Endothelial cell (in vitro differentiated cells): Measurements from ENCODE around the gene FCSK. TPM values are rescaled to one million over a fixed set of nuclear protein-coding genes. Genes with fewer than 3 reads are reported as not detected.

Source experiments
- DNase-seq: peaks from one replicate; pipeline ENCODE4 v3.0.0; 2021; ENCODE audit warnings: low spot score
- H3K27ac Mint-ChIP-seq: one replicate; pipeline ENCODE4 v1.8.0; 2021; ENCODE audit warnings: mixed read lengths, inconsistent platforms; ENCODE audit not compliant: unreplicated experiment
- H3K27me3 Mint-ChIP-seq: one replicate; pipeline ENCODE4 v1.8.0; 2021; ENCODE audit warnings: mild to moderate bottlenecking, moderate library complexity, mixed read lengths, inconsistent platforms; ENCODE audit not compliant: unreplicated experiment
- H3K36me3 Mint-ChIP-seq: one replicate; pipeline ENCODE4 v1.8.0; 2021; ENCODE audit warnings: mild to moderate bottlenecking, low read depth, mixed read lengths, inconsistent platforms; ENCODE audit not compliant: unreplicated experiment
- H3K4me1 Mint-ChIP-seq: one replicate; pipeline ENCODE4 v1.8.0; 2021; ENCODE audit warnings: mild to moderate bottlenecking, mixed read lengths, inconsistent platforms; ENCODE audit not compliant: unreplicated experiment
- H3K4me3 Mint-ChIP-seq: one replicate; pipeline ENCODE4 v1.8.0; 2021; ENCODE audit warnings: mild to moderate bottlenecking, mixed read lengths, inconsistent platforms; ENCODE audit not compliant: unreplicated experiment
- H3K9me3 Mint-ChIP-seq: one replicate; pipeline ENCODE4 v1.8.0; 2021; ENCODE audit warnings: mixed read lengths, inconsistent platforms; ENCODE audit not compliant: unreplicated experiment
- CTCF ChIP-seq: fragments of 200-600 bp; sonication (generic); IDR thresholded peaks from one replicate; pipeline ENCODE4 v1.5.0; 2021; ENCODE audit warnings: antibody characterized with exemption; ENCODE audit not compliant: unreplicated experiment
- total RNA-seq: library from RNA; stranded (reverse); fragmentation: NEBNext Ultra II Directional; extraction: Animal tissue kit (Norgen Biotek cat#: 25700); gene quantifications from one replicate; pipeline ENCODE4 v1.2.1, GENCODE V29; 2021; ENCODE audit not compliant: unreplicated experiment

Gene FCSK
- total RNA-seq, 1 donor from 2014 or later = 14.7 TPM

- H3K27ac Mint-ChIP-seq = no peak overlapping the region
- H3K9me3 Mint-ChIP-seq = no peaks in the 10 kb centered on the region
- peaks cover 4% of the 10 kb centered on the region for H3K36me3 Mint-ChIP-seq
- no peak overlapping the region for H3K4me3 Mint-ChIP-seq
- H3K27me3 Mint-ChIP-seq = peaks cover 5% of the 10 kb centered on the region
- H3K4me1 Mint-ChIP-seq = no peaks in the 10 kb centered on the region
- no peak for DNase-seq
- TF ChIP-seq CTCF = no peak
These were observed 18.5 kb downstream of the FCSK start for GRCh38 chr16:70472786-70473433.

- H3K9me3 Mint-ChIP-seq = no peaks in the 10 kb centered on the region
- no peak overlapping the region for H3K27ac Mint-ChIP-seq
- no peaks in the 10 kb centered on the region for H3K4me1 Mint-ChIP-seq
- TF ChIP-seq CTCF = no peak
- peaks cover 6% of the 10 kb centered on the region for H3K27me3 Mint-ChIP-seq
- H3K36me3 Mint-ChIP-seq = peaks cover 4% of the 10 kb centered on the region
- DNase-seq = no peak
- no peak overlapping the region for H3K4me3 Mint-ChIP-seq
These were observed 19.3 kb downstream of the FCSK start for GRCh38 chr16:70473446-70474319.

- Mint-ChIP-seq H3K9me3 (no peaks in the 10 kb centered on the region), H3K4me1 (no peaks in the 10 kb centered on the region), H3K4me3 (no peak overlapping the region), H3K27me3 (peaks cover 6% of the 10 kb centered on the region), H3K36me3 (peaks cover 4% of the 10 kb centered on the region), H3K27ac (no peak overlapping the region)
- no peak for DNase-seq
- TF ChIP-seq CTCF = no peak
These were observed 20.1 kb downstream of the FCSK start for GRCh38 chr16:70474320-70475053.

- DNase-seq = no peak
- Mint-ChIP-seq H3K4me1 (no peaks in the 10 kb centered on the region), H3K36me3 (peaks cover 4% of the 10 kb centered on the region), H3K4me3 (no peak overlapping the region), H3K27ac (no peak overlapping the region), H3K27me3 (peaks cover 6% of the 10 kb centered on the region), H3K9me3 (no peaks in the 10 kb centered on the region)
- no peak for TF ChIP-seq CTCF
These were observed 20.9 kb downstream of the FCSK start for GRCh38 chr16:70475054-70475871.
